ENCODE measurements around the gene PTPRM.

The PTPRM gene

DNA sequence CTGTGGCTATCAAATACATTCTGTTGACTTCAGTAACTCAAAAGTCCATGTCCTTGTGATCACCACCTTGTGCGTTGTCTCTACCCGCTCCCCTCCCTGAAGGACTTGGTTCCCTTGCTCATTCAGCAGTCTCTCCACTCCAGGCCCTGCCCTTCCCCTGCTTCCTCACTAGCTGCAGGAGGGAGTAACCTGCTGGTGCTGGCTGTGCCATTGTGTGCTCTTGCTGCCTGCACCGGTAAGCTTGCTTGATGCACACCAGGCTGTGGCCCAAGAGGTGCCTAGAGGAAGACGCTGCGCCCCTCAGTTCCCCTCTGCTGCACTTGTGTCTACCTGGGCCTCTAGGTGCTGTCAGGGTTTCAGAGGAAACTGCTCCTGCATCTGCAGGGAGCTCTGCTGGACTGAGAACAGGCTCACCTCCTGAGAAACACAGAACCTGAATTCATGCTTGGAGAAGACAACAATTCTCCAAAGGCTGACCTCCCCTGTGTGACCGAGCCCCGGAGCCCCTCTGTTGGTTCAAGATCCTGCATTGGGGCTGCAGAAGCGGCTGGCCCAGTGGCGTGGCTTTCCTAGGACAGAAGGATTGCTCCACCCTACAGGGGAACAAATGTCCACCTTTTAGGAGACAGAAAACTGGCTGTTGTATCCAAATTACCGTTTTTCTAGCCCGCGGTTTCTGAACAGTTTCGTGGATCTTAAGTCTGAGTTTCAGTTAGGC, 33.6 kb downstream of the PTPRM start:
- no peak for DNase-seq

DNA sequence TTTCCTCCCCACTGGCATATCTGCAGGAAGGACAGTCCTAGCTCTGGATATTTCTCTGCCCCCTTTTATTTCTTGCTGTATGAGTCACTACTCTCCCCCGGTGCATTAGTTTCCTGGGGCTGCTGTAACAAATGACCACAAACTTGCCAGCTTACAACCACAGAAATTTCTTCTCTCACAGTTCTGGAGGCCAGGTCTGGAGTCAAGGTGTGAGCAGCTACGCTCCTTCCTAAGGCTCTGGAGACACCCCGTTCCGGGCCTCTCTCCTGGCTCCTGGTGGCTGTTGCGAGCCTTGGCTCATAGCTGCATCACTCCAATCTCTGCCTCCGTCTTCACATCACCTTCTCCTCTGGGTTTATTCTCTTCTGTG, 34.1 kb downstream of the PTPRM start:
- DNase-seq: no peak

DNA sequence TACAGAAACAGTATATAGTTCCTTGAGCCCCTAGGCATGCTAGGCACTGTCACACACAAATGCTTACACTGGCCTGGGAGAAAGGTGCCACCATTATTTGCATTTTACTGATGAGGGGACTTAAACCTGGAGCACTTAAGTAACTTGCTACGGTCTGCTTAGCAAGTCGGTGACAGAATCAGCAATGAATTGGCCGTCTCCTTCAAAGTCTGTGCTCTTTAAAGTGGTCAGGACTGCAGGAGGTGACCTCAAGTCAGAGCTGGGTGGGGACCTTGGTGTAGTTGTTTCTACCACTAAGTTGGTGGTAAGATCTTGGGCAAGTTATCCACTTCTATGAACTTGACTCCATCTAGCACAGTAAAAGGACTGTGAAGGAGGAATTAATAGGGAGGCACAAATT, 34.8 kb downstream of the PTPRM start:
- no peak for DNase-seq

- no peak for DNase-seq
Observed at GRCh38 chr18:7603259-7604000, 36.3 kb downstream of the PTPRM start.

GRCh38 chr18:7604361-7604760, 37.2 kb downstream of the PTPRM start:
- no peak for DNase-seq

- DNase-seq: no peak
Observed at GRCh38 chr18:7605705-7606104, 38.6 kb downstream of the PTPRM start.

GRCh38 chr18:7607540-7608173, 40.5 kb downstream of the PTPRM start:
- DNase-seq: no peak

DNA sequence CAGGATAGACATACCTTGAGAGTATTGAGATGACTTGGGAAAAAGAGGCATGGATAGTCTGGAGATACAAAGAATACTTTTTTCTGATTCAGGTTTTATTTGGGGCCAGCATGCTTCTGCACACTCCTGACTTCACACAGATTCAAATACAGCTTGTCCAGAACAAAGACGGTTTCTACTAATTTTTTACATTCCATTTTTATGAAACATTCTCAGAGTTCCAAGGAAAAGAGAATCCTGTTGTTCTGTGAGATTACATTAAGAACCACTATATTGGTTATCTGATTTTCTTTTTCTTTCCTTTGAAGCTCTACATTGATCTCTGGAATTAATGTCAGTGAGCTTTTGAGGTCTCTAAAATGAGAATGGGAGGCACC, 41.0 kb downstream of the PTPRM start:
- DNase-seq: no peak

- no peak for DNase-seq
Observed at GRCh38 chr18:7608781-7609201, 41.7 kb downstream of the PTPRM start.

GRCh38 chr18:7609617-7610016, 42.5 kb downstream of the PTPRM start:
- DNase-seq: no peak

DNA sequence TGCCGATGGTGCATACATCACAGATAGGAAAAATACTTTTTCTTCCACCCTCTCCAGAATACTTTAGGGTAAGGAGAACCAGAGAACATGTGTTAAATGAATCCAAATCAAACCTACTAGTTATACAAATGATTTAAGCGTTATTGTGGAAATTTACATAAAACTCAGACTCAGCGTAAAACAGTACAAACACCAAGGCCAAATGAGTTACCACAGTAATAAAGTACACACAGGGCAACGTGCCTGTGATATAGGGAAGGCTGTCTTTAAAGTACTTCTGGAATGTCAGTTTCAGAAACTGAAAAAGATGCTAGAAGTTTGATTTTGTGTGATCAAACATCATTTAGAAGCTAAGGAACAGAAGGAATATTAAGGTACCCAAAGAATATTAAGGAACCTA, 46.9 kb downstream of the PTPRM start:
- DNase-seq: no peak

DNA sequence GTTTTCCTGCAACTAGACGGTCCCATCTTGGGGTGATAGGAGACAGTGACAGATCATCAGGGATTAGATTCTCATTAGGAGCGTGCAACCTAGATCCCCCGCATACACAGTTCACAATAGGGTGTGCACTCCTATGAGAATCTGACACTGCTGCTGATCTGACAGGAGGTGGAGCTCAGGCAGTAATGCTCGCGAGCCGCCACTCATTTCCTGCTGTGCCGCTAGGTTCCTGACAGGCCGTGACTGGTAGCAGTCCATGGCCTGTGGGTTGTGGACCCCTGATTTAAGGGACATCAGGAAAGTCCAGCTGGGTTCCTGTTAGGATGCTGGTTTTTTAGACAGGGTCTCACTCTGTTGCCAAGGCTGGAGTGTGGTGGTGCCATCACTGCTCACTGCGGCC, 48.7 kb downstream of the PTPRM start:
- no peak for DNase-seq

GRCh38 chr18:7616661-7617060, 49.5 kb downstream of the PTPRM start:
- no peak for DNase-seq

DNA sequence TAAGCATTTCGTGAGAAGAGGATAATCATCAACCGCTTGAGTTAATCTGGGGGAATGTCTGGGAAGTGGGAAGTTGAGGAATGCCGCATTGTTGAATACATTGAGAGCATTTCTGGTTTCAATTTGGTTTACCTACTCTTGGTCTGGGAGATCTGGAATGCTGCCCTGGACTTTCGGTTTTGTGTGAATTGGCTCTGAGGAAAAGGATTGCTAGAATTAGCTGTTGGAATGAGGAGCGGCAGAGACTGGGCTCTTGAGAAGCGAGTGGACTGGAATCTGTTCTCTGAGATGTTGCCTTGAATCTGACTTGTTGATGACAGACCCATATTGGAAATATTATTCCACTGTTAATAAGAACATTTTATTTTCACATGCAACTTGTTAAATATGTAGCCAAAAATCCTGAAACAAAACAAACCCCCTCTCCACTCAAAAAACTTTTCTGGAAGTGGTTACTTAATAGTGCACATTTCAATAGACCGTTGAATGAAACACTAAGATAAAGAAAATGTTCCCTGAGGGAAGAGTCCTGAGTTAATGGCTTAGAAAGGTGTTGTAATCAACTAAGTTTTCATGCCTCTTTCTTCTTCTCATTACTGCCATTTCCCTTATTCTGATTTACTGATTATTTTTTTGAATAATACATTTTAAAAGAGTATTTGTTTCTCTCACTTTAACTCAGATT, 50.8 kb downstream of the PTPRM start:
- DNase-seq: no peak

- DNase-seq: no peak
Observed at GRCh38 chr18:7618891-7619442, 51.9 kb downstream of the PTPRM start.

DNA sequence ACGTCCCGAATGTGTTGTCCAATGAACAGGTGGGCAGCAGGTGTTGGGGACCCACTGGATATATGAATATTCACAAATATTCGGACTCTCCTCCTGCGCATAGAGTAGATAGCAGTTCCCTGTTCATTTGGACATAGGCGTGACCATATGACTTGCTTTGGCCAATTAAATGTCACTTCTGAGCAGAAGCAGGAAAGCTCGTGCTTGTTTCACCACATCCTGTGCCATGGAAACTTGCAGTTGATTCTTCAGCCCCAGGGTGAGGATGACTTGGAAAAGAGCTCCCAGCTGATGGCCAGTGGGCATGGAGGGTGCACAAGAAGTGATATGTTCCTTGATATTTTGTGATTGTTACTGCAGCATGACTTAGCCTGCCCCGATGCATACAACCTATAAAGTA, 52.6 kb downstream of the PTPRM start:
- DNase-seq: no peak

- DNase-seq: no peak
Observed at GRCh38 chr18:7622721-7623120, 55.6 kb downstream of the PTPRM start.

GRCh38 chr18:7623681-7624080, 56.6 kb downstream of the PTPRM start:
- no peak for DNase-seq

GRCh38 chr18:7624697-7625096, 57.6 kb downstream of the PTPRM start:
- no peak for DNase-seq

GRCh38 chr18:7626175-7626921, 59.2 kb downstream of the PTPRM start:
- DNase-seq: no peak

DNA sequence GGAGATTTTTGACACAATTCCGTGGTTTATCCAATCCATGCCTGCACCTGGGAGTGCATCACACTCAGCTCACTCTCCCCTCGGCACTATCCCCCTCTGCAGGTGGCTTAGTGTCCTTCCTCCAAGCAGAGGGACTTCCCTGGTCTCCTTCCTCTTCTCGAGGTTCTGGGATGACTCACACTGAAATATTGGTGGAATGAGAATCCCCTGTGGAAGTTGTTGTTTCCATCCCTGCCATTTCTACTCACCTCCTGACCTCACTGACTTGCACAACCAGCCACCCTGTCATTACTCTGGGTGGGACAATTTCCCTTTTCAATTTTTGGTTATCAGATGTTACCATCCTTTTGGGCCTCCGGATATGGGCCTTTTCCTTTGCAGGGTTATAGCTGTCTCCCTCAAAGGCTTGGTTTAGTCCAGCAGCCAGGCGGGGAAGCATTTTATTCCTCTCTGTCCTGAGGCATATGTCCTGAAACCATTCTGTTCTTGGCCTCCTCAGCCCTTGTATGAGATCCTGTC, 59.9 kb downstream of the PTPRM start:
- DNase-seq: no peak

DNA sequence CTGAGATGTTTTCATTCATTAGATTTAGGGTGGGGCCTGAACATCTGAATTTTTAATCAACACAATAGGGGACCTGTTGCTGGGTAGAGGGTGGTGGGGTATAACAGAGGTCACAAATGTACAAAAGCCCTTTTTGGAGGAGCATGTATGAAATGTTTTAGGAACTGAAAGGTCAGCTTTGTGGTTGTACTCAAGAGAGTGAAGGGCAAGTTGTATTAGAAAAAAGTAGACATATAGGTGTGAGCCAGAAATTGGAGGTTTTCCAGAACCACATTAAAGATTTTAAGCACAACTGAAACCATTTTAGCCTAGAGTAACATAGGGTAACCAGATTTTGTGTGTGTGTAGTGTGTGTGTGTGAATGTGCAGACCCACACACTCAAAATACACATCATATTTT, 62.3 kb downstream of the PTPRM start:
- no peak for DNase-seq

Data from SHP77 treated with DMSO at 0.1 percent for 48 hours (cell line).